ENCODE results near the gene TFAP2C.
"Not testable (repeated sequence)": the region's sequence is repeated elsewhere in the genome, so short reads cannot be mapped to it uniquely, and the experiment has no call there.

The TFAP2C gene

DNA sequence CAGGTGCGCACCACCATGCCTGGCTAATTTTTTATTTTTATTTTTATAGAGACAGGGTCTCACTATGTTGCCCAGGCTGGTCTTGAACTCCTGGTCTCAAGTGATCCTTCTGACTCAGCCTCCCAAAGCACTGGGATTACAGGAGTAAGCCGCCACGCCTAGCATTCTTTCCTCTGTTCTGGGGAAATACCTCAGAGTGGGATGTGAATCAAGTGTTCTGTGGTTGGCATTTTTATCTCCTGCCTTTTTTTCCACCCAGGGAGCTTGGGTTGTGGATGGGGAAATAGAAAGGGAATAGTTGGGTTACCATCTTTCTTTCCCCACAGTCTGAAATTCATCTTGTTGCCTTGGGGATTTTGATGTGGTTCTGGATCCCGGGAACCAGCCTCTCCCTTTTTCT lies 24.1 kb downstream of the TFAP2C start:
- no peak for DNase-seq (ENCODE audit: low spot score)

GRCh38 chr20:56656632-56657031 lies 27.5 kb downstream of the TFAP2C start:
- no peak for DNase-seq (ENCODE audit: low spot score)

DNA sequence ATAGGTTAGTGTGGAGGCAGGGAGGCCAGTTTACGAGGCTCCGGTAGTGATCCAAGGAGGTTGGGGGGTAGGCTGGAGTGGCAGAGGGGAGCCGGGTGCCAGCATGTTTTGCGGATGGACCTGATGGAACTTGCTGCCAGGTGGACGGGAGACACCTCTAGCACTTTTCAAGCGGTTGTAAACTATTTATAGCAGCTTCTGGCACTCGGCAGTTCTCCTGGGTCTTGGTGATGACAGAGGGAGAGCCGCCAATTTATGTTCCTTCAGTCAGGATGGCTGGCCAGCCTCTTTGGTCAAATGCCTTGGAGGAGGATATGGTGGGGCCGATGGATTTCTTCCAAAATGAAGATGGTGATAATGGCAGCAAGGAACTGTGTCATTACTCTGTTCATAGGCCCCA lies 28.8 kb downstream of the TFAP2C start:
- DNase-seq (ENCODE audit: low spot score), result no peak

GRCh38 chr20:56658341-56658947 lies 29.3 kb downstream of the TFAP2C start:
- not testable (repeated sequence) for DNase-seq (ENCODE audit: low spot score)

DNA sequence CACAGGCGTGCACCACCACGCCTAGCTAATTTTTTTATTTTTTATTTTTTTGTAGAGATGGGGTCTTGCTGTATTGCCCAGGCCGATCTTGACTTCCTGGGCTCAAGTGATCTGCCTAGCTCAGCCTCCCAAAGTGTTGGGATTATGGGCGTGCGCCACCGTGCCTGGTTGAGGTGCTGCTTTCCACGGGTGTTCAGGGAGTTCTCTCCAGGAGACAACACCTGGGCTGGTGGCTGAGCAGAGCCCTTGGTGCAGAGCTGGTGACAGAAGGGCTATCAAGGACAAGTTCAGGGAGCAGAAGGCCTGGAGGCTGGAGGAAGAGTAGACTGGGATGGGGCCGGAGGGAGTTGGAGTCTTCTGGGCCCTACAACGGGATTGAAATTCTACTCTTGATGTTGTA lies 34.6 kb downstream of the TFAP2C start:
- DNase-seq (ENCODE audit: low spot score), result no peak

DNA sequence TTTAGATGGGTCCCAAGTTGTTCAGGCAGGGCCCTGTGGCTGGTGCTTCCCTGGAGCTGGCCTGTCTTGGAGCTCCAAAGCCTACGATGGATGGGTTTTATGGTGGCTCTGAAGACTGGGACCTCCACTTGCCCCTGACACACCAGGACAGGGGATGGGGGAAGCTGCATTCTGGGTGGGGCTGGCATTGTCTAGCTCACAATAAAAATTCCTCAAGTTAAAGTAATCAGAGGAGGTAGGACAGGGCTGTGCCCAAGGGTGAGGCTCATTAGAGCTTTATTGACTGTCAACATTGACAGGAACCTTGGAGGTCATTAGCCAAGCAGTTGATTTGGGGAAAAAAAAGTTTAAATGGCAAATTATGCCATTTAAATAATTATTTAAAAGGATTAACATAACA lies 35.7 kb downstream of the TFAP2C start:
- DNase-seq (ENCODE audit: low spot score), result no peak

- DNase-seq (ENCODE audit: low spot score), result no peak
These were observed 36.7 kb downstream of the TFAP2C start for GRCh38 chr20:56665806-56666205.

- no peak for DNase-seq (ENCODE audit: low spot score)
These were observed 44.3 kb downstream of the TFAP2C start for GRCh38 chr20:56673450-56673849.

DNA sequence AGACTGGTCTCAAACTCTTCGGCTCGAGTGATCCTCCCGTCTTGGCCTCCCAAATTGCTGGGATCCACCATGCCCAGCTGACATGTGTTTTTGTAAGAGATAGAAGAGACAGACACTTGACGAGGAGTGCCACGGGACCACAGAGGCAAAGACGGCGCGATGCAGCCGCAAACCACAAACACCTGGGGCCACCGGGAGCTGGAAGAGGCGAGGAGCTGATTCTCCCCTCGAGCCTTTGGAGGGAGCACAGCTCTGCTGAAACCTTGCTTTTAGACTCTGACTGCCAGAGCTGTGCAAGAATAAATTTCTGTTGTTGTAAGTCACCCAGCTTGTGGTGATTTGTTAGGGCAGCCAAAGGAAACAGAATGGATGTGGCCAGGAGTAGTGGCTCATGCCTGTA lies 46.9 kb downstream of the TFAP2C start:
- DNase-seq (ENCODE audit: low spot score), result no peak

- DNase-seq (ENCODE audit: low spot score), result no peak
These were observed 47.6 kb downstream of the TFAP2C start for GRCh38 chr20:56676679-56677078.

DNA sequence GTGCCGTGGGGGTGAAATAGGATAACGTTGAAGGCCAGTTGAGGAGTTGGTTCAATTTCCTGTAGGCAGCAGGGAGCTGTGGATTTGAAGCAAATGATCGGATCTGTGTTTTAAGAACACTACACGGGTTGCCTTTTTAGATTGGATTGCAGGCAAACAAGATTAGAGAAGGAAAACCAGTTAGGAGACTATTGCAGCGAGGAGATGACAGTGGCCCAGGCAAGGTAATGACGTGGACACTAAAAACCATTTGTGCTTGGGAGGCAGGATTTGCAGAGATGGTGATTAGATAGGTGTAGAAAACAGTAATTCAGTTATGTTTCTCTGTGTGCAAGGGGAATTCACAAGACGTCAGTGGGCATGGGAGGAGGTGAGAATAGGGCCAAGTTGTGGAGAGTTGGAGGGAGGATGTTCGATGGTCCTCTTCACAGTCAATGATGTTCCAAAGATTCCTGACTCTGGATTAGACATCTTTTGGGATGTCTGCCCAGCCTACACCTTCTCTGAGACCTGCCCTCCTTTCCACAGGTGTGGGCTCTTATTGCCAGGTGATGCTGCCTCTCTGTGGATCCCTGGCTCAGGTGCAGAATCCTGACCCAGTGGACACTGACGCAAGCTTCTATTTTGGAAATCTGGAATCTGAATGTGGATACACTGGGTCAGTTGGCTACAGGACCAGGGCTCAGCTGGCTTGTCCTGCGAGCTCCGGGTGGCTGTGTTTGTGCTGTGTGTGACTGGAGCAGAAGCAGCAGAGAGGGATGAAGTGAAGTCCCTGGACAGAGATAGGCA lies 54.2 kb downstream of the TFAP2C start:
- DNase-seq (ENCODE audit: low spot score), result no peak

DNA sequence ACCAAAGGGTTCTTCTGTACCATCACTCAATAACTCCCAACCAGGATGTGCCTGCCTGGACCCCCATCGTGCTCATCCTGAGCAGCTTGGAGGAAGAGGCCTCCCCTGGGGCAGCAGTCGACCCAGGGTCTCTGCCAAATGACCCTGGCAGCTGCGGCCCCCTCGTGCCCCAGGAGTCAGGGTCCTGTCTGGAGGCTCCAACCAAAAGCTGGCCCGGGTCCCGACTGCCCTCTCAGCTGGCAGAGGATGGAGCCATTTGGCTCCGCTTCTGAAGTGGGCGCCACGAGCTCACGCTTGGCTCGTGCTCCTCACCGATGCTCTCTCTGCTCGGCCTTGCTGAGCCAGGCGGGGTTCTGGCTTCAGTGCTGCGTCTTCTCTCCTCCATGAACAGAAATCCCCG lies 56.8 kb downstream of the TFAP2C start:
- no peak for DNase-seq (ENCODE audit: low spot score)

DNA sequence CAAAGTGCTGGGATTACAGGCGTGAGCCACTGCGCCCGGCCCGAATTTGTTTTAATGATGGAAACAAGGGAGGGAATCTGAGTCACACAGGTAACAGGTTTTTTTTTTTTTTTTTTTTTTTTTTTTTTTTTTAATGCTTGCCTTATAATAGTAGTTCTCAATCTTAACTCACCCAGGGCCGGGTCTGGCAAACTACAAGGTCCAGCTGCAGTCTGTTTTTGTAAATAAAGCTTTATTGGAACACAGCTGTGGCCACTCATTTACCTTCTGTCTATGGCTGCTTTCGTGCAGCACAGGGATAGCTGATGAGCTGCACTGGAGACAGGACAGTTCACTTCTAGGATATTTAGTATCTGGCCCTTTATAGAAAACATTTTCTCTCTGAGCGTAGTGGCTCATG lies 58.0 kb downstream of the TFAP2C start:
- DNase-seq (ENCODE audit: low spot score), result no peak

DNA sequence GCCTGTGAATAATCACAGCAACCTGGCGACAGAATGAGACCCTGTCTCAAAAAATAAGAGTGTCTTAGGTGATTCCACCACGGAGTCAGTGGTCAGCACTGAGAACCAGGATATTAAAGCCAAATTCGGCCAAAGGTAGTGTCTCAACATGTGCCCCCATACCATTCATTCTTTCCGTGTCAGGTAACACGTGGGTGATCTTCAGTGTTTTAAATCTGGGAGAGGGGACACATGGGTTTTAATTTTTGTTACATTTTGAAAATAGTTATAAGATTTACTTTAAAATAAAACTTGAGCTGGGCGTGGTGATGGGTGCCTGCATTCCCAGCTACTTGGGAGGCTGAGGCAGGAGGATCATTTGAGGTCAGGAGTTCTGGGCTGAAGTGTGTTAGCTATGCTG lies 59.0 kb downstream of the TFAP2C start:
- no peak for DNase-seq (ENCODE audit: low spot score)

Data from HuH-7.5 (cell line).